ENCODE results near the gene LRP3.
"Not testable (repeated sequence)": the region's sequence is repeated elsewhere in the genome, so short reads cannot be mapped to it uniquely, and the experiment has no call there.

The LRP3 gene, protein sequence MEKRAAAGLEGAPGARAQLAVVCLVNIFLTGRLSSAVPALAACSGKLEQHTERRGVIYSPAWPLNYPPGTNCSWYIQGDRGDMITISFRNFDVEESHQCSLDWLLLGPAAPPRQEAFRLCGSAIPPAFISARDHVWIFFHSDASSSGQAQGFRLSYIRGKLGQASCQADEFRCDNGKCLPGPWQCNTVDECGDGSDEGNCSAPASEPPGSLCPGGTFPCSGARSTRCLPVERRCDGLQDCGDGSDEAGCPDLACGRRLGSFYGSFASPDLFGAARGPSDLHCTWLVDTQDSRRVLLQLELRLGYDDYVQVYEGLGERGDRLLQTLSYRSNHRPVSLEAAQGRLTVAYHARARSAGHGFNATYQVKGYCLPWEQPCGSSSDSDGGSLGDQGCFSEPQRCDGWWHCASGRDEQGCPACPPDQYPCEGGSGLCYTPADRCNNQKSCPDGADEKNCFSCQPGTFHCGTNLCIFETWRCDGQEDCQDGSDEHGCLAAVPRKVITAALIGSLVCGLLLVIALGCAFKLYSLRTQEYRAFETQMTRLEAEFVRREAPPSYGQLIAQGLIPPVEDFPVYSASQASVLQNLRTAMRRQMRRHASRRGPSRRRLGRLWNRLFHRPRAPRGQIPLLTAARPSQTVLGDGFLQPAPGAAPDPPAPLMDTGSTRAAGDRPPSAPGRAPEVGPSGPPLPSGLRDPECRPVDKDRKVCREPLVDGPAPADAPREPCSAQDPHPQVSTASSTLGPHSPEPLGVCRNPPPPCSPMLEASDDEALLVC

DNA sequence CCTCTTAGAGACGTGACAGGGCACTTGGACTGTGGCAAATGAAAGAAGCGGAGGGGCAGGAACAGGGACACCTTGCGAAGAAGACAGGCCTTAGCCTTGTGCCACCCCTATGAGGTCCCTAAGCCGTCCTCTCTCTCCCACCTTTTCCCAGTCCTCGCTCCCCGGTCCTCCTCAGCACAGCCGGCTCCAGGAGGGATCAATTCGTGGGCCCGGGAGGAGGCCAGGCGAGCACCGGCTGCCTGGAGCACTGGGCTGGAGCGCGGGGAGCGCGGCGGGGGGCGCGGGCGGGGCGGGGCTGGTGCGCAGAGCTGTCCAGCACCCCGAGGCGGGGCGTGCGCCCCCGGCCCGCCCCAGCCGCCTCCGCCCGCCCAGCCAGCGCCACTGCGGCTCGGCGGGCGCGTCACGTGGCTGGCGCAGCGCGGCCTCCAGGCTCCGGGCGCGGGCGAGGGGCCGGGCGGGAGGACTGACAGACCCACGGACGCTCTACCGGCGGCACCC, at the start of gene LRP3:
Gene LRP3 (plus strand): TSS at position 466 of the 498 bp plus-strand sequence. CDS start 456 bp downstream, outside the sequence.
- no peak for DNase-seq

DNA sequence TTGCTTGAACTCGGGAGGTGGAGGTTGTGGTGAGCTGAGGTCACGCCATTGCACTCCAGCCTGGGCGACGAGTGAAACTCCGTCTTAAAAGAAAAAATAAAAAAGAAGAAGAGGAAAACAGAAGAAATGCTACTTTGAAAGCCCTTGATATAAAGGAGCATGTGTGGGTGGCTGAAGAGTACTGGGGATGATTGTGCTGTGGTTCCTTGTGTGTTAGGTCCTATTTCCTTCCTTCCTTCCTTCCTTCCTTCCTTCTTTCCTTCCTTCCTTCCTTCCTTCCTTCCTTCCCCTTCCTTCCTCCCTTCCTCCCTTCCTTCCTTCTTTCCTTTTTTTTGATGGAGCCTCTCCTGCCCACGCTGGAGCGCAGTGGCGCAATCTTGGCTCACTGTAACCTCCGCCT, 47.9 kb upstream of the LRP3 start:
- DNase-seq = no peak

- DNase-seq = no peak
These were observed 46.6 kb upstream of the LRP3 start for GRCh38 chr19:33147538-33147937.

DNA sequence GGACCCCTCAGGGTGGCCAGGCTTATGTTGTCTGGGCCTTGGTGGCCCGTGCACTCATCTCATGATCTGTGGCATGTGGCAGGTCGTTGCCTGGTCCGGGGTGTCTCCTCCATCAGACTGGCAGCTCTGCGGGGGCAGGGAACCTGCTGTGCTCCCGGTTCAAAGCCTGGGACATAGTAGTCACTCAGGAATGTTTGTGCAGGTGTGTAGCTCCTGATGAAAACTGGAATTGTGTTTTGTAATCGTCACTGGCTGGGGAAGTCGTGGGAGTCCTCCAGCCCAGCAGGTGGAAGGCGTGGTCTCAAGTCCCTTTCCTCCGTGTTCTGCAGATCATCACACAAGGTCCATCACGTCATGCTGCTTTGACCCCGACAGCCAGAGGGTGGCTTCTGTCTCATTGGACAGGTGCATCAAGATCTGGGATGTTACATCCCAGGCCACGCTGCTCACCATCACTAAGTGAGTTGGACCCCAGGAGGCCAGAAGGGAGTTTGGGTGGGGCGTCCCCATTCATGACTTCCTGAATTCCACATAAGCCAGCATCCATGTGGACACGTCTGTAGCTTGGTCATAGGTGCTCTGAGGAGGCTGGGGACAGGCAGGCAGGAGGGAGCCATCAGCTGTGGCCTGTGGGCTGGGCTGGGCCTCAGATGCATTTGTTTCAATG, 43.1 kb upstream of the LRP3 start:
- no peak for DNase-seq

GRCh38 chr19:33152176-33152575, 42.0 kb upstream of the LRP3 start:
- no peak for DNase-seq

GRCh38 chr19:33152625-33153024, 41.5 kb upstream of the LRP3 start:
- not testable (repeated sequence) for DNase-seq

DNA sequence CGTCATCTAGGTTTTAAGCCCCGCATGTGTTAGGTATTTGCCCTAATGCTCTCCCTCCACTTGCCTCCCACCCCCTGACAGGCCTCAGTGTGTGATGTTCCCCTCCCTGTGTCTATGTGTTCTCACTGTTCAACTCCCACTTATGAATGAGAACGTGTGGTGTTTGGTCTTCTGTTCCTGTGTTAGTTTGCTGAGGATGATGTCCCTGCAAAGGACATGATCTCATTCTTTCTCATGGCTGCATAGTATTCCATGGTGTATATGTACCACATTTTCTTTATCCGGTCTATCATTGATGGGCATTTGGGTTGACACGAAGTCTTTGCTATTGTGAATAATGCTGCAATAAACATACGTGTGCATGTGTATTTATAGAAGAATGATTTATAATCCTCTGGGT, 39.8 kb upstream of the LRP3 start:
- DNase-seq = not testable (repeated sequence)

GRCh38 chr19:33156334-33156733, 37.8 kb upstream of the LRP3 start:
- DNase-seq = no peak

- no peak for DNase-seq
These were observed 36.2 kb upstream of the LRP3 start for GRCh38 chr19:33157906-33158305.

DNA sequence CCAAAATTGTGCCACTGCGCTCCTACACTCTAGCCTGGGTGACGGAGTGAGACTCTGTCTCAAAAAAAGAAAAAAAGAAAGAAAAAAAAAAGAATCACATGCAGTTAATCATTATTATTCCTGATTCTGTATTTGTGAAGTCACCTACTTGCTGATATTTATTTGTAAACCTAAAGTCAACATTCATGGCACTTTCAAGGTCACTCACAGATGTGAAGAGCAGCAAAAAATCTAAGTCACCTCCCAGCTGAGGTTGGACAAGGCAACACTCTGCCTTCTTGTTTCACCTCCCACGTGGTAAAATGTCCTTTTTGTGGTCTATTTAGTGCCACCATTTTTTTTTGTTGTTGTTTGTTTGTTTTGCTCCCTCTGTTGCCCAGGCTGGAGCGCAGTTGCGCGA, 35.8 kb upstream of the LRP3 start:
- no peak for DNase-seq

GRCh38 chr19:33159149-33159548, 35.0 kb upstream of the LRP3 start:
- no peak for DNase-seq

- DNase-seq = no peak
These were observed 34.2 kb upstream of the LRP3 start for GRCh38 chr19:33159893-33160292.

DNA sequence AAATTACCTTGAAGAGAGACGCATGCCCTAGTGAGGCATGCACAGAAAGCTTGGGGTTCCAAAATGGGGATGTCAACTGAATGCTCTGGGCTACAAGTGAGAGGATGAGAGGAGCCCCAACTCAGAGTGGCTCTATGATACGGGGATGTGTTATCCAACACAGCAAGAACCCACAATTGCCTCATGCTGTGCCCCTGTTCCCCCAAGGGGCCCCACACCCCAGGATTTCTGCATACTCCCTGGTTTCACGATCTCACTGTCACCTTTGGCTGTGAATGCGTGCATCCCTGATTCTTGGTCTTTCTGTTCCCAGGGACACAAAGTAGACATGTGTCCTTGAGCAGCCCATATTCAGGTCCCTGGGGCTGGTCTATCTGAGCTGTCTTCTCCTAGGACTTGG, 32.9 kb upstream of the LRP3 start:
- no peak for DNase-seq

GRCh38 chr19:33163481-33163880, 30.6 kb upstream of the LRP3 start:
- no peak for DNase-seq

DNA sequence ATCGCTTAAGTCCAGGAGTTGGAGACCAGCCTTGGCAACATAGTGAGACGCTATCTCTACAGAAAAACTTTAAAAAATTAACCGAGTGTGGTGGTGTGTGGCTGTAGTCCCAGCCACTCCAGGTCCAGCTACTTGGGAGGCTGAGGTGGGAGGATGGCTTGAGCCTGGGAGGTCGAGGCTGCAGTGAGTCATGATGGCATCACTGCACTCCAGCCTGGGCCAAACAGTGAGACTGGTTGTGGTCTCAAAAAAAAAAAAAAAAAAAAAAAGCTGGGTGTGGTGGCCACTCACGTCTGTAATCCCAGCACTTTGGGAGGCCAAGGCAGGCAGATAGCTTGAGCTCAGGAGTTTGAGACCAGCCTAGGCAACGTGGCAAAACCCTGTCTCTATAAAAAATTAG, 28.1 kb upstream of the LRP3 start:
- DNase-seq = not testable (repeated sequence)

DNA sequence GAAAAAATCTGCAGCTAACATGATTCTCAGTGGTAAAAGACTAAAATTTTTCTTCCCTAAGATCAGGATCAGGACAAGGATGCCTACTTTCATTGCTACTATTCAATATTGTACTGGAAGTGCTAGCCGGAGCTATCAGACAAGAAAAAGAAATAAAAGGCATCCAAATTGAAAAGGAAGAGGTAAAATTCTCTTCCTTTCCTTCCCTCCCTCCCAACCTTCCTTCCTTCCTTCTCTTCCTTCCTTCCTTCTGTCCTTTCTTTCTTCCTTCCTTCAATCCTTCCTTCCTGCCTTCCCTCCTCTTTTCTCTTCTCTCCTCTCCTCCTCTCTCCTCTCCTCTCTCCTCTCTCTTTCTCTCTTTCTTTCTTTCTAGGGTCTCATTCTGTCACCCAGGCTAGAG, 26.7 kb upstream of the LRP3 start:
- DNase-seq = no peak

DNA sequence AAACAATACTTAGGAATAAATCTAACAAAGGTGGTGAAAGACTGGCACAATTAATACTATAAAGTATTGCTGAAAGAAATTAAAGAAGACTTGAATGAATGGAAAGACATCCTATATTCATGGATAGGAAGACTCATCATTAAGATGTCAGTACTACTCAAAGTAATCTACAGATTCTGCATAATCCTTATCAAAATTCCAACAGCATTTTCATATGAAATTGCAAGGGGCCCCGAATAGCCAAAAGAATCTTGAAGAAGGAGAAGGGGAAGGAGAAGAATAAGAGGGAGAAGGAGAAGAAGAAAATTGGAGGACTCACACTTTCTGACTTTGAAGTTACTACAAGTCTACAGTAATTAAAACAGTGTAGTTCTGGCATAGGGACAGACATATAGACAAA, 25.6 kb upstream of the LRP3 start:
- no peak for DNase-seq

GRCh38 chr19:33171222-33171795, 22.8 kb upstream of the LRP3 start:
- no peak for DNase-seq

DNA sequence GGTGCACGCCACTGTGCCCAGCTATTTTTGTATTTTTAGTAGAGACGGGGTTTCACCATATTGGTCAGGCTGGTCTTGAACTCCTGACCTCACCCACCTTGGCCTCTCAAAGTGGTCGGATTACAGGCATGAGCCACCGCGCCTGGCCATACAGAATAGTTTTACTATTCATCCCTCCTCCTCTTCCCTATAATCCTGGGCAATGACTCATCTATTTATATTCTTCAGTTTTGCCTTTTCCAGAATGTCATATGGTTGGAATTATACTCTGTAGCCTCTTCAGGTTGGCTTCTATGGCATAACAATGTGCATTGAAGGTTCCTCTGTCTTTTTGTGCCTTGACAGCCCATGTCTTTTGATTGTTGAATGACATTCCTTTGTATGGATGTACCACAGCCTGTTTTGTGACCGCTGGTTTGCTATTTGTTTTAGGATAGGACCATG, 22.2 kb upstream of the LRP3 start:
- DNase-seq = no peak

GRCh38 chr19:33174186-33174585, 19.9 kb upstream of the LRP3 start:
- no peak for DNase-seq

- DNase-seq = no peak
These were observed 18.9 kb upstream of the LRP3 start for GRCh38 chr19:33175156-33175782.

- peak; percentile 25 for DNase-seq
These were observed 18.1 kb upstream of the LRP3 start for GRCh38 chr19:33175886-33176669.
